K562 (cell line): ENCODE measurements around the gene RNU6-7. TPM values are rescaled to one million over a fixed set of nuclear protein-coding genes. Genes with fewer than 3 reads are reported as not detected.

Experiments
- ATAC-seq: fragments of 200-7000 bp; cut with Tn5 transposase; 3 replicates; pipeline ENCODE4 v1.9.1; 2020; ENCODE audit warnings: moderate library complexity
- BruUV-seq: library from RNA; stranded (reverse); fragments of 400-500 nt; replicated peaks from 2 replicates; lab custom pipeline; 2021; lab: Mats Ljungman, UMichigan
- CTCF ChIA-PET: fragments of 300-600 bp; formaldehyde crosslinking; extraction: SDS; loops from one replicate; lab custom pipeline; 2021; ENCODE audit warnings: low intra/inter-chr PET ratio; lab: Yijun Ruan, JAX
- POLR2A ChIA-PET: fragments of 300-600, 350-650 bp; sonication (Branson Sonifier 250); formaldehyde crosslinking; extraction: SDS; loops from one replicate; lab custom pipeline; 2021; ENCODE audit warnings: antibody characterized with exemption, inconsistent platforms; lab: Yijun Ruan, JAX
- DNase-seq, 4 experiments: peaks; one replicate each; pipeline versions ENCODE4 v3.0.0 to v3.0.0-alpha.2; 2011 to 2018; ENCODE audit warnings: low spot score in 3 of 4, mixed read lengths in 3 of 4; ENCODE audit errors: extremely low read depth in 1 of 4
- FAIRE-seq: peaks from 2 replicates; lab custom pipeline; 2011; peaks lifted over from hg19 to GRCh38; lab: Jason Lieb, UNC
- H2AFZ ChIP-seq: 2 replicates; pipeline ENCODE4 v1.6.0; 2011; ENCODE audit warnings: low read depth, low read length, control low read depth, inconsistent platforms
- H3K27ac ChIP-seq: fragments of 200-600 bp; 3 replicates; pipeline ENCODE4 v1.8.0; 2011; ENCODE audit warnings: low read depth, mild to moderate bottlenecking, control low read depth, inconsistent platforms, low read length, moderate library complexity, mixed read lengths; ENCODE audit errors: extremely low read depth
- H3K27me3 ChIP-seq, 2 experiments: fragments of 300-600 bp in 1 of 2; 2 replicates in 1 of 2; 3 replicates in 1 of 2; pipeline versions ENCODE4 v1.6.0 to v1.8.0; 2011; ENCODE audit warnings: inconsistent platforms in 2 of 2, low read length in 2 of 2, mild to moderate bottlenecking in 1 of 2, mixed read lengths in 1 of 2, moderate library complexity in 1 of 2; ENCODE audit not compliant: control insufficient read depth in 2 of 2, insufficient read depth in 2 of 2
- H3K36me3 ChIP-seq: fragments of 300-600 bp; 3 replicates; pipeline ENCODE4 v1.8.0; 2011; ENCODE audit warnings: mild to moderate bottlenecking, low read length, inconsistent platforms; ENCODE audit not compliant: control insufficient read depth, insufficient read depth
- H3K4me1 ChIP-seq, 2 experiments: fragments of 200-600 bp in 1 of 2; replicated peaks in 1 of 2; 2 replicates in 1 of 2; 3 replicates in 1 of 2; pipeline versions ENCODE4 v1.5.1 to v1.8.0; 2011; ENCODE audit warnings: inconsistent platforms in 2 of 2, low read length in 2 of 2, mild to moderate bottlenecking in 1 of 2, mixed read lengths in 1 of 2, moderate library complexity in 1 of 2; ENCODE audit not compliant: control insufficient read depth in 2 of 2, insufficient read depth in 2 of 2
- H3K4me2 ChIP-seq: 2 replicates; pipeline ENCODE4 v1.6.1; 2011; ENCODE audit warnings: low read length, control low read depth, inconsistent platforms, mixed read lengths; ENCODE audit not compliant: insufficient read depth
- H3K4me3 ChIP-seq: fragments of 200-600 bp; sonication (generic), shearing (Covaris generic); 2 replicates; pipeline ENCODE4 v1.5.1; 2016; ENCODE audit warnings: control low read depth, inconsistent platforms
- H3K79me2 ChIP-seq: fragments of 200-600 bp; 3 replicates; pipeline ENCODE4 v1.8.0; 2011; ENCODE audit warnings: low read length, inconsistent platforms; ENCODE audit not compliant: control insufficient read depth, insufficient read depth
- H3K9ac ChIP-seq, 2 experiments: 2 replicates each; pipeline versions ENCODE4 v1.6.0 to v1.6.1; 2011; ENCODE audit warnings: low read depth in 2 of 2, low read length in 2 of 2, control low read depth in 1 of 2, inconsistent platforms in 1 of 2, mild to moderate bottlenecking in 1 of 2, mixed read lengths in 1 of 2; ENCODE audit not compliant: insufficient read depth in 1 of 2
- H3K9me1 ChIP-seq: one replicate; pipeline ENCODE4 v1.6.0; 2011; ENCODE audit warnings: inconsistent platforms, mild to moderate bottlenecking, low read length, moderate library complexity; ENCODE audit not compliant: control insufficient read depth, insufficient read depth
- H3K9me3 ChIP-seq: replicated peaks from 2 replicates; pipeline ENCODE4 v1.5.1; 2011; ENCODE audit warnings: low read depth, low read length, inconsistent platforms; ENCODE audit not compliant: control insufficient read depth, insufficient read depth
- H4K20me1 ChIP-seq: replicated peaks from 2 replicates; pipeline ENCODE4 v1.6.1; 2011; ENCODE audit warnings: low read length, inconsistent platforms, mixed read lengths; ENCODE audit not compliant: control insufficient read depth, insufficient read depth
- CEBPB ChIP-seq: fragments of 450-650 bp; IDR thresholded peaks from 2 replicates; pipeline ENCODE4 v1.6.1; 2016; ENCODE audit warnings: missing genetic modification characterization, missing compliant biosample characterization
- DEAF1 ChIP-seq: fragments of 450-650 bp; formaldehyde crosslinking; IDR thresholded peaks from 2 replicates; pipeline ENCODE4 v1.4.0; 2020; ENCODE audit warnings: mild to moderate bottlenecking, moderate library complexity
- MYC ChIP-seq, 2 experiments: fragments of 250-450 bp in 1 of 2; sonication (Bioruptor Pico) in 1 of 2; IDR thresholded peaks; 2 replicates each; pipeline versions ENCODE4 v1.5.1 to v1.6.1; 2012 to 2021; ENCODE audit warnings: low read depth in 2 of 2, borderline replicate concordance in 1 of 2, improper control_type of control experiment in 1 of 2, low read length in 1 of 2, mild to moderate bottlenecking in 1 of 2, moderate library complexity in 1 of 2
- SPI1 ChIP-seq: IDR thresholded peaks from 2 replicates; pipeline ENCODE4 v1.6.1; 2011; ENCODE audit warnings: low read depth, low read length, control low read depth, borderline replicate concordance
- WGBS: fragments of 100-300 bp; shearing (Covaris generic); methylation state at CpG from one replicate; pipeline ENCODE4 v1.1.6; 2016; ENCODE audit warnings: low coverage, mixed read lengths; ENCODE audit not compliant: insufficient coverage; ENCODE audit errors: missing lambda C conversion rate; 5-methylcytosine and 5-hydroxymethylcytosine counted together
- in situ Hi-C: fragments of 300-500 bp; cut with MboI; formaldehyde crosslinking; loops from 4 replicates; pipeline ENCODE4 v1.15.0; 2018; ENCODE audit warnings: inconsistent platforms, mixed read lengths
- intact Hi-C: fragments of 100-400 bp; cut with micrococcal nuclease; formaldehyde crosslinking; loops from 2 replicates; pipeline ENCODE4 v1.14.2; 2022
- polyA plus RNA-seq, 8 experiments: library from polyadenylated mRNA; depleted of rRNA in 4 of 8; stranded (reverse) in 5 of 8; unstranded in 3 of 8; fragments of >200 nt; fragmentation: Nextera tagmentation in 2 of 8; fragmentation: Illumina TruSeq in 1 of 8; extraction: Ambion mirVana in 2 of 8; extraction: Trizol in 1 of 8; gene quantifications; 2 replicates each; pipeline versions ENCODE4 v1.2.1 to v1.2.3, GENCODE V29; 2011 to 2014; ENCODE audit warnings: inconsistent platforms in 1 of 8, missing spikeins in 1 of 8
- total RNA-seq, 7 experiments: library from RNA; depleted of rRNA in 6 of 7; stranded (reverse); fragments of >200 nt in 6 of 7; fragmentation: Illumina TruSeq in 2 of 7; extraction: Trizol in 2 of 7; gene quantifications; 2 replicates each; pipeline versions ENCODE4 v1.2.1 to v1.2.3, GENCODE V29; 2011 to 2021; ENCODE audit warnings: low replicate concordance in 1 of 7

Gene RNU6-7
- total and polyA plus RNA-seq, 9 of the 15 experiments (the other 6 are each of a cell fraction or from before 2014, with no cell fraction given) = not detected

DNA sequence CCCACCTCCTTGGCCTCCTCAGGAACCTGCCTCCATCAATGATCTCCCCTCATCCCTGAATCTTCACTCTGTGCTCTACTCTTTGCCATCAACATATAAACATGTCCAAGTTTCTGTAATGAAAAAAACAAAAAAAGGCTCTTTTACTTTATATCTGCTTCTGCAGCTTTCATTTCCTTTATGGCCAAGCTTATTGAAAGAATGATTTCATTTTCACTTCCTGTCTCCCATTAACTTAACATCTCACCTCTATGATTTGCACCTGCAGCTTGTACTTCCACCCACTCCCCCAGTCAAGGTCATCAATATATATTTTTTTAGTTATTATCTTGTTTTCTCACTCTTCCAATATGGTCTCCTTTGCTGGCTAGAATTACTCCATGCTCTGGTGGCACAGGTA is 15.6 kb upstream of the RNU6-7 start:
- CTCF ChIA-PET = no interaction called here
- no TSS peak for BruUV-seq

GRCh38 chr14:32189811-32190210 is 12.0 kb upstream of the RNU6-7 start:
- H3K4me2 ChIP-seq = no peak overlapping the region
- POLR2A ChIA-PET = no interaction called here

More for the DNA sequence above, 15.6 kb upstream of the RNU6-7 start:
- no peak for ATAC-seq
- FAIRE-seq = no peak
- Histone ChIP-seq H3K4me1 (no peaks in the 10 kb centered on the region), H3K9ac (no peak overlapping the region), H3K4me3 (no peak overlapping the region), H3K36me3 (no peaks in the 10 kb centered on the region), H3K4me2 (no peak overlapping the region), H3K27ac (no peak overlapping the region), H2AFZ (no peak overlapping the region), H3K9me1 (no peaks in the 10 kb centered on the region), H3K27me3 (no peaks in the 10 kb centered on the region), H4K20me1 (no peaks in the 10 kb centered on the region), H3K79me2 (no peaks in the 10 kb centered on the region), H3K9me3 (0 out of 2 replicates have a peak, but pooled peaks cover 2% of the 10 kb centered on the region)
- DNase-seq = no peak
- in situ Hi-C loops = no loop called here
- TF ChIP-seq MYC (IDR thresholded peaks at IDR 0.05; ENCODE audit: low read depth, low read length) = no peak
- no peak for TF ChIP-seq MYC (CRISPR knock-in tag; IDR thresholded peaks at IDR 0.05; ENCODE audit: borderline replicate concordance, low read depth)
- POLR2A ChIA-PET = no interaction called here
- intact Hi-C loops = no loop called here

More at GRCh38 chr14:32189811-32190210, 12.0 kb upstream of the RNU6-7 start:
- H3K4me1 ChIP-seq = no peaks in the 10 kb centered on the region; a peak in 1 of 5 replicates
- H3K4me3 ChIP-seq = no peak overlapping the region
- H3K9ac ChIP-seq = no peak overlapping the region
- H3K27ac ChIP-seq = no peak overlapping the region
- H3K36me3 ChIP-seq = no peaks in the 10 kb centered on the region
- intact Hi-C loops (no loop called here), in situ Hi-C loops (no loop called here)
- WGBS = 9% methylated on average over 1 of the region's 1 CpG
- no peaks in the 10 kb centered on the region for H4K20me1 ChIP-seq
- ATAC-seq (no peak), FAIRE-seq (no peak), DNase-seq (no peak)
- CTCF ChIA-PET = no interaction called here
- 0 out of 2 replicates have a peak, but pooled peaks cover 2% of the 10 kb centered on the region for H3K9me3 ChIP-seq
- H3K9me1 ChIP-seq = no peaks in the 10 kb centered on the region
- TF ChIP-seq CEBPB (tag) (no peak), SPI1 (0 out of 2 replicates have a peak, but pooled peaks have one; percentile 8), DEAF1 (CRISPR knock-in tag) (no peak)
- no TSS peak for BruUV-seq
- no peaks in the 10 kb centered on the region for H3K79me2 ChIP-seq
- no peaks in the 10 kb centered on the region for H3K27me3 ChIP-seq
- H2AFZ ChIP-seq = no peak overlapping the region
